ENCODE measurements around the gene MAN1C1.
"Not testable (repeated sequence)": the region's sequence is repeated elsewhere in the genome, so short reads cannot be mapped to it uniquely, and the experiment has no call there.

The MAN1C1 gene

DNA sequence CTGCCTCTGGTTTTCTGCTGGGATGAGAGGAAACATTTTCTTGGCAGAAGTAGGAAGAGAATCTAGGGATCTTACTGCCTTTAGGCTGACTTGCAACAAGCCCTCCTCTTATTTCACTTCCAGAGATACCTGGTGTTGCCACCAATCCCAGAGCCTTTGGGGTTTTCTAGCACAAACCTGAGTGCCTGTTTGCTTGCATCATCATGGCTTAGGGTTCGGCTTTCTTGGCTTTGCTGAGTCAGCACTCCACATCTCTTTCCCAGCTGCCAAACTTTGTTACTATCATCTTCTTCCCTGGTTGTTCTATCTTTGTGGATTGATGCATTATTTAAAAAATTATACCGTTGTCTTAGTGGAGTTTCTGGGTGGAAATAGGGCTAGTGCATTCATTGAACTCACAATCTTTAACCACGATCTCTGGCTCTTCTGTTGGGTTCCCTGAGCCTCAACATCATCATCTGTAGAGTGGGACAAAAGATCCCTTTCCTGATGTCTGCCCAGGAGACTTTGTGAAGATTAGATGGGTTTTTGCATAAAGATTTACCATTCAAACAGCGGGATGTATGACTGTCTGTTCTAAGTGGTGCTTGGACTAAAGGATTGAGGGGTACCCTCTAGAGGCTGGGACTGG, 106.8 kb downstream of the MAN1C1 start:
- DNase-seq: no peak

DNA sequence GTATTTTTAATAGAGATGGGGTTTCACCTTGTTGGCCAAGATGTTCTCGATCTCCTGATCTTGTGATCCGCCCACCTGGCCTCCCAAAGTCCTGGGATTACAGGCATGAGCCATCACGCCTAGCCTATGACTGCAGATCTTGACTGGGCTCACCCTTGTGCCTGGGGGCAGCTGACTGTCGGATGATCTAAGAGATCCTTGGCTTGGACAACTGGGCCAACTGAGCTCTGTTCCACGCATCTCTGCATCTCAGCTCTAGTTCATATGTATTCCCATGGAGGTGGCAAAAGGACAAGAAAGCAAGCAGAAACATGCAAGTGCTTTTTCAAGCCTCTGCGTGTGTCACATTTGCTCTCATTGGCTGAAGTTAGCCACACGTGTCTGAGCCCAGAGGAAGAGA, 107.6 kb downstream of the MAN1C1 start:
- no peak for DNase-seq

DNA sequence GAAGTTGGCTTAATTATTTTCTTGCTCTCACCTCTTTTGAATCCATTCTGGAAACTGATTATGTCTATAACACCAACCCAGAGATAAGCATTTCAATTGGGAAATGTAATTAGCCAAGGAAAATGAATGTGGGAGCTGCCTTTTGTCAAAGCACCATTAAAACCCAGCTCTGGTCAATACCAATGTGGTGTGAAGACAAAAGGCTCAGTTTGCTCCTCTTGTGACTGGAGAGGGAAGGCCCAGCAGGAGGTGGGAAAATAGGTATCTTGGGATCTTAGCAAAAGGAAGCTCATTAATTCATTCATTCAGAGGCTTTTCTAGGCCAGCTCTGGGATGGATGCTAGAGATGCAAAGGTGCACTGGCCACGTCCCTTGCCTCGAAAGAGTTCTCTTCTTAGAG, 108.4 kb downstream of the MAN1C1 start:
- no peak for DNase-seq

DNA sequence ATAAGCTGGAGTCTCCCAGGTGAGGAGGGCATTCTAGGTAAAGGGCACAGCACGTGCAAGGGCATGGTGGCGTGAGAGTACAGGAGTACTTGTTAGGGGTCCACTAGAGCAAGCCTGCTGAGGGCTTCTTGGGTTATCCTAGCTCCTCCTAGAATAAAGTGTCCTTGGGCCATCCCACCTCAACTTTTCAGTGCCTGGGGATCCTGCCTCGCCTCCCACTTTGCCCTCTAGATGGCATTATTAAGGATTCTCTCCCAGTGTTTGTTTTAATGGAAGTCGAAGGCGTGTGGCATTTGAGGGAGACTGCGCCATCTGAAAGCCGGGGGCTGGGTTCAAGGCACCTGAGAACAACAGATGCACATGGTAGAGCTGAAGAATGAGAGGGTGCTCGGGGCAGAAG, 108.9 kb downstream of the MAN1C1 start:
- DNase-seq: no peak

DNA sequence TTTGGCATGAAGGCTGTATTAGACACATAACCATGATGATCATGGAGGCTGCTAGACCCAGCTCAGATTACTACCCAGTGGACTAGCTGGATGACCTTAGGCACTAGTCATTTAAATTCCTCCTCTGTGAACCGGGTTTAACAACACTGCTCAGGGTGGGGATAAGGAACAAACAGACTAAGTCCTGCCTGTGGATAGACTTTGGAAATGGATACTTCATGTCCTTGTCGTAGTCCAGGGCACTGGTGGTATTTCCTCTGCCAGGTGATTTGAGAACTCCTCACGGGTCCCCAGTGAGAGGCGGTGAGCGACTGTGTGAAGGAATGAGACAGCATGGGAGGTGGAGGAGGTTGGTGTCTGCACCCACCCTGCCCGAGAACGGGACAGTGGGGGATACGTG, 110.5 kb downstream of the MAN1C1 start:
- no peak for DNase-seq

DNA sequence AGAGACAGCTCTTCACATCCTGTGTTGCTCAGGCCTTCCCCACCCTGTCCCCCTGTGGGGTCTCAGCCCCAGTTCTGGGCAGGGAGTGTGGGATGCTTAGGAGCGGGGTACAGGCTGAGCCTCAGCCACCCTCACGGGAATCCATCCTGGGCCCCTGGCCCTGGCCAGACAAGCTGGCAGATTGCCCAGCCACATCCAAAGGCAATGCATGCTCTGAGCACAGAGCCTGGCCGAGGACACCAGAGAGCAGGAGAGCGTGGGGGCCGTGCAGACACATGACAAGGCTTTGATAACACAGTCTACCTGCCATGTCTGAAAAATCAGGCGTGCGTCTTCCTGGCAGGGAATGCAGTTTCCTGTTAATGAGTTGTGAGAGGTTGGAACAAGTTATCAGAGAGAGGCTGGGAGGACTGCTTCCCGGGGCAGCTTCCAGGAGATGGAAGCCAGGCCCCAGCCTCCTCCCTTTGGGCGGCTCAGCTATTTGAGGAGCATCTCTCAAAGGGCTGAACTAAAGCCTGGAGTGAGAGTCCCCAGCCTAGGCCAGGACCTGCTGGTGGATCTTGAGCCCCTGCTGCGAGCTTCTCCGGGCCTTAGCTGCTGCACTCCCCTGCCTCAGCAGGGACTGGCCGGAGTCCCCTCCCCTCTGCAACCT, 111.2 kb downstream of the MAN1C1 start:
- no peak for DNase-seq

DNA sequence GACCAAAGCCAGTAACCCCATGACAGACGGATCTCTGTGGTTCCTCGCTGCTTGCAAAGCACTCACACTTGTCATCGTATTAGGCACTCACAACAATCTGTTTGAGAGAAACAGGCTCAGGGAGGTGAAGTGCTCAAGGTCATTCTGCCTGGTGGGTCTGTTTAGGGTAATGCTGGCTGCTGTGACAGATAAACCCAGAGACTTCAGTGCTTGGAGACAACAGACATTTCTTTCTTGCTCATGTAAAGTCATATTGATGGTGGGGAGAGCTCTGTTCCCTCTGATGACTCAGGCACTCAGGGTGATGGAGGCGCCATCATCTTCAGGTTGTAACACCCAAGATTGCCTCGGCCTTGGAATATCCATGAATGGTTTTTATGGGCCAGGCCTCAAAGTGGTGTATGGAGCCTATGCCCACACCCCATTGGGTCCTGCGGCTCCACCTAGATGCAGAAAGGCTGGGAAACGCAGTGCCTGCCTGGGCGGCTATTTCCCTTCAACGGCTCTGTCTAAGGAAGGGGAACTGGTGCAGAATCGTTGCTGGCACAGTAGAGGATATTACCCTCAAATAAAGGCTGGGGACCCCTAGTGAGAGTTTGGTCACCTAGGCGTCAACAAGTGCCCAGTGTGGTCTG, 111.8 kb downstream of the MAN1C1 start:
- DNase-seq: no peak

DNA sequence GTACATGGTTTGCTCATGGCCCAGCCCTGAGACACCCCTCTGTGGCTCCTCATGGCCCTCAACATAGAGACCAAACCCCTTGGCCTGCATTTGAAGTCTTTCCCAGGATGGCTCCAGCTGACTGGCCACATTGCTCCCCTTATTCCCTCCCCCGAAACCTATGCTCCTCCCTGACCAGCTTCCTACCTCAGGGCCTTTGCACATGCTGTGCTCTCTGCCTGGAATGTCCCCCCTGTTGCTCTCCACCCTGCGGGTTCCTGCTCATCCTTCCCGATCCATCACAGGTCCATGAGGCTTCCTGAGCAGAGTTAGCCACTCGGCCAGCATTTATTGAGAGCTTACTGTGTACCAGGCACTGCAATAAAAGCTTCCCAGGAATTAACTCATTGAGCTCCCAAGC, 112.5 kb downstream of the MAN1C1 start:
- DNase-seq: no peak

DNA sequence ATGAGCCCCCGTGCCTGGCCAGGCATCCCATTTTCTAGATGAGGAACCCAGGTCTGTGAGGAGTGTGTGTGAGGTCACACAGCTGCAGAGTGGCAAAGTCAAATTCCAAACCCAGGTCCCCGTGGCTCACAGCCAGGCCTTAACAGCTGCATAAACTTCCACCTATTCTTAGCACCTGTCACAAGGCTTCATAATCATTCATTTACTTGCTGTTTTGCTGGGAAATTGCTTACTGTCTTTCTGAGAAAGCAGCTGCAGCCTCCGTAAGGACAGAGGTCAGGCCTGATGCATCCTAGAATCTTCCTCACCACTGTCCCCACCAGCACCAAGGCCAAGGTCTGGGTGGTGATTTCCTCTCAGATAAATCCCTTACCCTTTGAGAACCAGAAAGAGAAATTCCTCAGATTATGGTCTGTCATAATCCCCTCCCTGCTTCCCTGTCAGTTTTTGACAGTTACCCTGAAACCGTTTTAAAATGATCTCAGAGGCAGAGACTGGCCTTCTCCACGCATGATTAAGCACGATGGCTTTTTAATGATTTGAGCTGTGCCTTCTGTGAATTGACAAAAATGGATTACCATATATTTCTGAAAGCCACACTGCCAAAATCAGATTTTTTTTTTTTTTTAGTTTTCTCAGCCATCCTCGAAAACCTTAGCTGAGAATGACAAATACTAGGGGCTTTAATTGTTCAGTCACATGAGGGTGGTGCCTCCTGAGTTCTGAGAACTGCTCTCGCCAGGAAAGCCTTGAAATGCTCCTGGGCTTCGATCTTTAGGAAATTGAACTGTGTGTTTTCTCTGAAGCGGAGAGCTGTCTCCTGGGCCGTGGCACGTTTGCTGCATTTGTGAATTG, 113.4 kb downstream of the MAN1C1 start:
- DNase-seq: no peak

DNA sequence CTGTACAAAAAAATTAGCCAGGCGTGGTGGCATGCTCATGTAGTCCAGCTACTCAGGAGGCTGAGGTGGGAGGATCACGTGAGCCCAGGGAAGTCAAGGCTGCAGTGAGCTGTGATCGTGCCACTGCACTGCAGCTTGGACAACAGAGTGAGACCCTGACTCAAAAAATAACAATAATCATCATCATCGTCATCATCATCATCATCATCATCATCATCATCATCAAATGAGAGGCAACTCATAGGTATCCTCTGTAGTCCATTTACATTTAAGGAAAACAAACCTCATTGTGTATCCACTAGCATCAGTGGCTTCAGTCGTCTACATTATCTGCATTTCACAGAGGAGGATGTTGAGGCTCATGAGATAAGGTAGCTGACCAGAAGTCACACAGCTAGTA, 114.6 kb downstream of the MAN1C1 start:
- no peak for DNase-seq

DNA sequence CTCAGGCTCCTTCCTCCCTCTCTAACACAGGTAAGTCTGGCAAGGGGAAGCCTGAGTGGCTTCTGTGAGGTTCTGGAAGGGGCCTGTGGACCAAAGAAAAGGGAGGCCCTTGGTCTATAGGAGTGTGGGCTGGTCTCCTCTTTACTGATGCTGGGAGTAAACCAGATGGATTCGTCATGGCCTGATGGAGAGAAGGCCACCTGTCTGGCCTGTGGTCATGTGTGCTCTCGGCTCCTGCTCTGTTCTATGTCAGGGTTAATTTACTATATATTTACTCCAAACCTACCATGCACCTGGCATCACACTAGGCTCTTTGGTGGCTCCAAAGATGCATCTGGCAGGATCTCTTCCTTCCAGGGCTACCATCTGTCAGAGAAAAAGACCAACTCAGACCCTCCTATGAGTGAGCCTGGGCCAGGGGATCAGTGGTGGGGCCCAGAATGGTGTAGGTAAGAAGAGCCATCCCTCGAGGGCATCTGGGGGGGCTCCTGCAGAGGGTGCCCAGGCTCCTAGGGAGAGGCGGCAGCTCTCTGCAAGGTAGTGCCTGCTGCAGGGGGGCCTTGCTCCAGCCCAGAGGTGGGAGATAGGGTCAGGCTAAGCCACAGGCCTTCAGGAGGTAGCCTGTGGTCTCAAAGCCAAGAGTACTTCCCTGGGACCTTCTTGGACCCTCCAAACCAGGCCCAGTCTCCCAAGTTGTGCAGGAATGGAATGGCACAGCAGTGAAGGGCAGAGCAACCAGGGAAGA, 115.2 kb downstream of the MAN1C1 start:
- DNase-seq: no peak

DNA sequence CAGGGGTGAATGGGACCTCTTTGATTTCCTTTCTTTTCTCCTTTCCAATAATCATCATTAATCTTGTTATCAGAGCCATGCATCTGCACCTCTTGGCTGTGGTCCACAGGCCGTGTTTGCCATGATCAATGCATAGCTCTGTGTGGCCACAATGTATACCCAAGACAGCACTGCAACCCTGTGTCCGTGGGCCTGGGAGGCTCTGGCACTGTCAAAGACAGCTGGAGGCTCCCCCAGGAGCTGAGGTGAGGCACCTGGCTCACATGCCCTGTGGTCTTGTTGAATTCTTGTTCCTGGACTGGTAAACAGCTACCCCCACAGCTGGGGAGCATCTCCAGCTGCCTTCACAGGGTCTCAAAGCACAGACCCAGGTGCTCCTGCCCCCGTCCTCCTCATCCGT, 116.2 kb downstream of the MAN1C1 start:
- no peak for DNase-seq

DNA sequence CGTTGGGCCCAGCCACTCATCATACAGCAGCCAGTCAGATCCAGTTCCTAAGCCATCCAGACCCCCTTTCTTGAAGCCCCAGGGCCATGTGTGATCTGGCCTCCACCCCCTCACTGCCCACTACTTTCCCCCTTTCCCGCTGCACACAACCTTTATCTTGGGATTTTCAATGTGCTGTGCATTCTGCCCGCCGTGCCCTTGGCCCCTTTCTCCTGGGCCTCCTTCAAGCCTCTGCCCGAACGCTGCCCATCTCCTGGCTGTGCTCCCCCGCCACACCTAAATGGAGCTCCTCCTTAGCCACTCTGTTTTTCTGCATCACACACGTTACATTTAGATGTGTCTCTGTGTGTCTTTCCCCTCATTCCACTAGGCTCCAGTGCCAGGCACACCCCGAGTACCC, 116.7 kb downstream of the MAN1C1 start:
- DNase-seq: no peak

DNA sequence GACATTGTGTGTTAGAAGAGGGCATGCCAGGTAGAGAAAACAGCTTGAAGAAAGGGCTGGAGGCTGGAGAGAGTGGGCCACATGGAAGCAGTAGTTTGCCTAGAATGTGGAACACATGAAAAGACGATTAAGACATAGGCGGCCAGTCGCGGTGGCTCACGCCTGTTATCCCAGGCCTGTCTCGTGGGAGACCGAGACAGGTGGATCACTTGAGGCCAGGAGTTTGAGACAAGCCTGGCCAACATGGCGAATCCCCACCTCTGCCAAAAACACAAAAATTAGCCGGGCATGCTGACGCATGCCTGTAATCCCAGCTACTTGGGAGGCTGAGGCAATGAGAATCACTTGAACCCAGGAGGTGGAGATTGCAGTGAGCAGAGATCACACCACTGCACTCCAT, 118.4 kb downstream of the MAN1C1 start:
- not testable (repeated sequence) for DNase-seq

DNA sequence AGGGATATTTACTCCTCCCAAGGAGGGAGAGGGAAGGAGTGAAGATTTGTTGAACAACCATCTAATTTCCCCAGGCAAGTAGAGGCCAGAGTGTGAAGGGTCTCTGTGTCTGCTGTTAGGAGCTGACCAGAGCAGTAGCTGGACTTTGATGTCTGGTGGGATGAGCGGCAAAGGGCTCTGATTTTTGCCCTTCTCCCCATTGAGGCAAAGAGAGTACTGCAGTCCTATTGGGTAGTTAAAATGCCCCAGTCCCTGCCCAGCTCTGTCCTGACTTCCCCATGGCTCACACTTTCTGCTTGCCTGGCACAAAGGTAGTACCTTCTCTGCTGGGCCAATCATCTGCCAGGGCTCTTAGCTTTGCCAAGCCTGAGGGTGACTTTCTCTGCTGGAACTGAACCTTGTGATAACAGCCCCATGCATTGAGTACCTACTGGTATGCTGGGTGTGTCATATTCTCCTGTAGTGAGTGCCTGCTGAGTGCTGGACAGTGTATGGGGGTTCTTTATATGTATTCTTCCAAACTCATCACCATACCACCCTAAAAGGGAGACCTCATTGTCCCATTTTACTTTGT, 119.5 kb downstream of the MAN1C1 start:
- DNase-seq: no peak

DNA sequence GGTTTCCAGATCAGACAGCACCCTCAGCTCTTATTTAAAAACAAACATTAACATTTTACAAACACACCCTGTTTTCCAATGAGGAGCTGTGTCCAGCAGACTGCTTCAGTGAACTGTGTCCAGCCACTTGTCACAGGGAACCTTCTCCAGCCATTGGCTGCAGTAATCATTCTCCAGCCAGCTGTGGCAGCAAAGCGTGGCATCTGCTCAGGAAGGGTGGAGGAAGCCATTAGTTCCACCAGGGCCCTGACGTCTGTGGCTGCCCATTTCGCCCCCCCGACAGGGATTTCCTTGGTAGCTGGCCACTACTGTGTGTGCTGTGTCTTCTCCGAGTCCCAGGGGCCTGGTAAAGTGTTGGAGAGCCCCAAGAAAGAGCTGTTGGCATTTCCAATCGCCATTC, 120.5 kb downstream of the MAN1C1 start:
- DNase-seq: no peak

DNA sequence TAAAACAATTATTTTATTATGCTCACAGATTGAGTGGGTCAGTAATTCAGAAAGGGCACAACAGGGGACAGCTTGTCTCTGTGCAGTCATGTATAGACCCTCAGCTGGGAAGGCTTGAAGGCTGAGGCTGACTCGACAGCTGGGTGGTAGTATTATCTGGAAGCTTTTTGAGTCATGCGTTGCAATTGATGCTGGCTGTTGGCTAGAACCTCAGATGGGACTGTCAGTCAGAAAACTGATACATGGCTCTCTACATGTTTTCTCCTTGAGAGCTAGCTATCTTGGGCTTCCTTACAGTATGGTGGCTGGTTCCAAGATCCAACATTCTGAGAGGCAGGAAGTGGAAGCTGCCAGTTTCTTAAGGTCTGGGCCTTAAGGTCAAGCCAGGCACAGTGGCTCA, 121.9 kb downstream of the MAN1C1 start:
- no peak for DNase-seq

DNA sequence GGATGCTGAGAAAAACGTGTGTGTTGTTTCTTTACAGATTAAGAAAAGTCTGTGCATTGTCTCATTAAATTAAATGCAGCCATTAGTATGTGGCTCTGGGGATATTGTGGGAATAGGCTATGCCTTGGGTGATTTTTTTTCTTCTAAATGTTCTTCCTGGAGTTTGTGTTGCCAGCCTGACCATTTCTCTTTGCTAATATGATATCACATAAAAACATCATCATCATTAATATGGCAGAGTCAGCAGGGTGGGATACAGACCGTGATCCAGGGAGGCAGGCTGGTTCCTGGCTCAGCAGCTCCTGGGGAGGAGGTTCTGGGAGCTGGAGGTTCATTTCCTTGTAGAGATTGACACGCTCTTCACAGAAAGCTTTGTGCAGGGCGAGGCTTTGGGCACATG, 122.8 kb downstream of the MAN1C1 start:
- DNase-seq: no peak

DNA sequence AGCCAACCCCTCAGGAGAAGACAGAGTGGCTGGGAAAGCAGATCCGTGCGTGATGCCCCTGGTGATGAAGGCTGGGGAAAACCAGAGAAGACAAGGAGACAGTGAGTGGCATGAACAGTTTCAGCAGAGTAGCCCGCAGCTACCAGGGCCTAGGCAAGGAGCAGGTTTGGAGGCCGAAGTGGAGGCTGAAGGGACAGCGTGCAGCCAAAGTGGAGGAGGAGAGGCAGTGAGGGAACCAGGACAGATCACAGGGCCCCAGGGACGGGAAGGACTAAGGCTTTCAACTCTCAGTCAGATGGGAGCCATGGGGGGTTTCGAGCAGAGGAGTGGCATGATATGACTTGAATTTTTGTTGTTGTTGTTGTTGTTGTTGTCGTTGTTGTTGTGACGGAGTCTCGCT, 123.5 kb downstream of the MAN1C1 start:
- DNase-seq: no peak

DNA sequence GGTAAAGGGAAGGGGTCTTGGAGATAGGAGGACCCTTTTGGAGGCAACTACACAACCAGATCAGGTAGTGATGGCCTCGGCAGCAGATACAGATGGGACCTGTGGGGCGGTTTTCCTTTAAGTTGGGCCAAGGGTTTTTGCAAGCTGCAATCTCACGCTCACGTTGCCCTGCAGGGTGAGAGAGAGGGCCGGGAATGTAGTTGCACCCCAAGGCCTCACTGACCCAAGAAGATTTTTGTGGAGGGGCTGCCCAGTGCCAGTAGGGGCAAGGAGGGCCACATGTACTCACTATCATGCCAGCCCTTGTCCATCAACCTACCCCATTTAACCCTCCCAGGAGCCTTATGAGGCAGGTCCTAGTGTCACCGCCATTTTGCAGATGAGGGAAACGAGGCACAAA, 125.7 kb downstream of the MAN1C1 start:
- no peak for DNase-seq

DNA sequence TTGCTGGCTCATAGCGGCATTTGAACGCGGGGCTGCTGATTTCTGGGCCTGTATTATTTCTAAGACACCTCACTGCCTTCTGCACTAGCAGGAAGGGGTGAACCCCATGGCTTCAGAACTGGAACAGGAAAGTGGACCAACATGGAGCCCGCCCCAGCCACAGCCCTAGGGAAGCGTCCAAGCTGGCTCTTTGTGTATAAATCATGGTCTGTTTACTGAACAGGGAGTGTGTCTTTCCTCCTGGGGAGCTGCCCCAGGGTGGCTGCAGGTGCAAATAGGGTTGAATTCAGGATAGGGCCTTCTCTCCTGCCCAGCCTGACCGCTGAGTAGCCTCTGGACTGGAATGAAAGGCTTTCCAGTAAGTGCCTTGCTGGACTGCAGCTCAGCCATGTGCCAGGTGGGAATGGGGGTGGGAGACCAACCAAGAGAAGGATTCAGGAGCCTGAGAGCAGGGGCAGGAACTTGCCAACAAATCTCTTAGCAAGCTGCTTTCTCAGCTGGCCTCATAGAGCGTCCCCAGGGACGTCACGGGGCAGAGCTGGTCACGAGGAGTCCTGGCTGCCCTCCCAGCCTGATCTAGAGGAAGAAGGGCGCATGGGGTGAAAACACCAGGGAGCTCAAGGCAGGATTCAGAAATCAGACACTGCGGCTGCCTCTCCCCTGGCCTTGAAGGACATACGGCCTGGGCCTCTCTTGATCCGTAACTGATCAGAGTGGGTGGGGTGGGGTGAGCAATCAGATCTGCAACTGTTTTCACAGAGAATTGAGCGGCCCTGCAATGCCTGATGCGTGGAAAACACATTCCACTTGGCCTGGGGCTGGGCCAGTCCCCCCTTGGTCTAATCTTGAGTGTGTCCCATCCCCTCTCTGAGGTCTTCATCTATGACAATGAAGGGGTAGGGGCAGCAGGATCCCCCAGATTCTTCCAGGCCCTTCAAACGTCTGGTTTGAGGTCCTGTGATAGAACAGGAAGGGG, 126.9 kb downstream of the MAN1C1 start:
- DNase-seq: no peak
